Stimulated activated CD8-positive, alpha-beta memory T cell treated with anti-CD3 and anti-CD28 coated beads, Interleukin-12 subunit alpha, Interleukin-12 subunit beta, amount 100 ng/mL, for 4 hours (primary cell): Measurements from ENCODE around the gene PPP1R3F.

Source experiments
- DNase-seq: peaks from one replicate; pipeline ENCODE4 v3.0.0-alpha.2; 2020; ENCODE audit warnings: low read depth

PPP1R3F gene

DNA sequence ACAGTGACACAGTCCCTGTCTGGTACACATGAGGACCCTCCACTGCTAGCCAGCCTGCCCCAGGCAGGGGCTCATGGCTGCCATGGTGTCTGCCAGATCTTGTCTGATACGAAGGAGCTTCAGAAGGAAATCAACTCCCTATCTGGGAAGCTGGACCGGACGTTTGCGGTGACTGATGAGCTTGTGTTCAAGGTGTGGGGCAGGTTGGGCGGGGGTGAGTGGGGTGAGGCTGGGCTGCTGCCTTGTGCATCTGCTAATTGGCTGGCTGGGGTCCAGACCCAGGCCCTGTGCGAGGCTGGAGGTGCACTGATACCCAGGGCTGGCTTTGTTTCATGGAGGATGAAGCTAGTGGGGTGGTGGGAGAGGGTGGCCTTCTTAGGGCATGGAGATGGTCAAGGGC is 20.5 kb upstream of the PPP1R3F start:
- DNase-seq: no peak

DNA sequence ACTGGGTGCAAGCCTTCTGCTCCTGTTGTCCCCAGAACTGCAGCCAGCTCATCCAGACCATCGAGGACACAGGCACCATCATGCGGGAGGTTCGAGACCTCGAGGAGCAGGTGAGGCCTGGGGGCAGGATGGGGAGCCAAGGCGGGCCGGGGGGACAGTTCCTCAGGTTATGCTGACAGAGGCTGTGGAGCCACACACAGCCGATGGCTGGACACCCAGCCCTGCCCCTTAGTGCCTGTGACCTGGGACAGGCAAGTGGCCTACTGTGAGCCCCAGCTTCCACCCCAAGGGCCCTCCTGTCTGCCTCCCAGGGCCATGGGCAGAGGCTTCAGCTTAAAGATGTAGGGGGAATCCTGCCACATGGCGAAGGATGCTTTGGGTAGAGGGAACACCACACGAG is 20.0 kb upstream of the PPP1R3F start:
- no peak for DNase-seq

DNA sequence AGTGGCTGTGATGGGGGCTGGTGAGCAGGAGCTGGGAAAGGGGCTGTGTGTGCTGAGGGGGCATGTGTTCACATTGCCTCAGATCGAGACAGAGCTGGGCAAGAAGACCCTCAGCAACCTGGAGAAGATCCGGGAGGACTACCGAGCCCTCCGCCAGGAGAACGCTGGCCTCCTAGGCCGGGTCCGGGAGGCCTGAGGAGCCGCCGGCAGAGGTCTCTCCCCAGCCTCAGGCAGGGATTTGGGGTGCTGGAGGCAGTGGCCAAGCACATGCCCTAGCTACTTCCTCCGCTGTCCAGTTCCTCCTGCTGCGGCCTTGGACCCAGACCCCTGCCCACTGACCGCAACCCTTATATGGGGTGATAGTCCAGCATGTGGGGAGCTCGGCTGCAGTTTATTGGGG is 19.5 kb upstream of the PPP1R3F start:
- DNase-seq: no peak

DNA sequence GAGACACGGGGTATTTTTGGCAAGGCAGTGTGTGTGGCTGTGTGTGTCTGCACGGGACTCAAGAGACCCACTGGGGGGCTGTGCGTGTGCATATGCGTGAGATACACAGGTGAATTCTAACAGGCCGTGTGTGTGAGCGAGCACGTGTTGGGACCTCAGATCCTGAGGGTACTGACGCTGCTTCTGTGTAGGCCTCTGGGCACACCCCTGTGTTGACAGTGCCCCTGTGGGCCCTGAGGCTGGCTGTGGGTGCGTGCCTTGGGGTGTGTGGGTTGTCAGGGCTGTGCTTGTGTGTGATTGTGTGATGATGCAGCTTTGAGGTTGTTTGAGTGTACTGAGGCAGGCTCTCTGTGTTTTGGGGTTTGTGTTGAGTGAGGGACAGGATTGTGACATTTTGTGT is 19.0 kb upstream of the PPP1R3F start:
- DNase-seq: no peak

DNA sequence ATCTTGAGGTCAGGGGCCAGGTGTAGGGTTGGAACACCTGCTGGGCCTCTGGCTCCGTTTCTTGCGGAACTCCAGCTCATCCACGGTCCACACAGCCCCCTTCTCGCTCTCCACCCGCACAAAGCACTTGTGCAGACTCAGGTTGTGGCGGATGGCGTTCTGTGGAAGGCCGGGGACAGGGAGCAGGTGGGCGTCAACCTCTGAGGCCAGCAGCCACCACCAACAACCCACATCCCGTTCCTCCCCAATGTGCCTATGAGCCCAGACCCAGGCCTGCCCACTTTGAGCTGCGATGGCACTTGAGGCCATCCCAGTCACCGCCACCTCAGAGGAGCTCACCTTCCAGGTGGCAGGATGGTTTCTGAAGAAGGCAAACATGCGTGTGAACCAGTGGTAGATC is 18.3 kb upstream of the PPP1R3F start:
- no peak for DNase-seq

DNA sequence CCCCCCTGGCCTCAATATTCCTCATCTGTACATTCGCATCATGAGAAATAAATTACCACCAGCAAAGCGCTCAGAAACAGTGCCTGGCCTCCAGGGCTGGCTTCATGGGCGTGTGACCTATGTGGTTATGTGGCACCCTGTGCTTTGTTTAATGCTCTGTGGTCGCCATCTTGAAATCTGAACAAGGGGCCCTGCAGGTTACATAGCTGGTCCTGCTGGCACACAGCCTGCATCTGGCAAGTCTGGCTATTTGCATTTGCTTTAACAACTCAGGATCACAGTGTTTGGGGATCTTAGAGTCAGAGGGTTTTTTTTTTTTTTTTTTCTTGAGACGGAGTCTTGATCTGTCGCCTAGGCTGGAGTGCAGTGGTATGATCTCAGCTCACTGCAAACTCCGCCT is 15.0 kb upstream of the PPP1R3F start:
- no peak for DNase-seq

DNA sequence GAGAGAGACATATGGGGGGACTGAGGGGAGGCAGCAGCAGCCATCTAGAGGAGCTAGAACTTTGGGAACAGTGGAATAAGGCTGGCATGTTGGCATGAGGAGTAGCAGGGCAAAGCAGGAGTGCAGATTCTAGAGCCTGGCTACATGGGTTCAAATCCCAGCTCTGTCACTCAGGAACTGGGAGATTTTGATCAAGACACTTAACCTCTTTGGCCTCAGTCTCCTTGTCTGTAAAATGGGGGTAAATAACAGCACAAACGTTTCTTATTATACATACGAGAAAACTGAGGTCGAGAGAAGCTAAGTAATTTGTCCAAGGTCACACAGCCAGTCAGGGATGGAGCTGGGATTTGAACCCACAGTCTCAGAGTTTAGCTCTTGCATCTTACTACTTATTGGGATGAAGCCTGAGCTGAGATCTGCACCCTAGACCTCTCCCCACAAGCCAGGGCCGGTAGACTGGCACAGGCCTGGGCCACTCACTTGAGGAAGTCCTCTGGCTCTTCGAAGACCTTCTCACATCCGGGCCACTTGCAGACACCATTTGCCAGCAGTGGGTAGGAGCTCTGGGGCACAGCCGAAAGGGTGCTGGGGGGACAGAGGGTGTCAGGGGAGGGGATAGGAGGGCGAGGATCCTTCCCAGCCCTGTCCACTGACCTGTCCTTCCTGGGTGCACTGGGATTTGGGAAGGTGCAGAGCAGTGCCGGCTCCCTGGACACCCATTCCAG is 13.2 kb upstream of the PPP1R3F start:
- DNase-seq: no peak

DNA sequence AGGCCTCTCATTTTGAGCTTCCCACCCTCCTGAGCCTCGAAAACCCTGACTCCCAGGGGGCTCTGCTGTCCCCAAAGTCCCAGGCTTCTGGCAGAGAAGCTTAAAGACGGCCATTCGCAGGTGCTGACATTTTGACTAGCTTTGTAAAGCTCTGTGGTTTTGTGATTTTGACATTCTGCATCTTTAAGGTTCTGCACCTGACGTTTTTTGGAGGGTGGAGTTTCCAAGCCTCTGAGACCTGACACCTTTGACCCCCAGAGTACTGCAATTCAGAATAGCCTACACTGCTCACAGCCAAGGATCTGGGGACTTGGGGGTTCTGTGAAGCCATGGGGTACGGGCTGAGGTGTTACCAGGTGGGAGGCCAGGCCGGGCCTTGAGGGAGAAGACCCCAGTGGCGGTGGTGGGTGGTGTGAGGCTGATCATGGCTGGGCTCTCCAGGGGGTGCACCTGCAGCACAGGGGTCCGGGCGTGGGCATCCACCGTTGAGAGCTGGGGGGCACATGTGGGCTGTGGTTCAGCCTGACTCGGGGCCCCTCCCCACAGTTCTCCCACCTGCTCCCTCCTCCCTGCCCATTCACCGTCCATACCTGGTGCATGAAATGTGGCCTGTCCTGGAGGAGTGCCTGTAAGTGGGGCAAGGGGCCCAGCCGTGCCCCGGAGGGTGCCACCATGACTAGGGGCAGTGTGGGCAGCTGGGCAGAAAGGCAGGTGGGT is 12.4 kb upstream of the PPP1R3F start:
- no peak for DNase-seq

DNA sequence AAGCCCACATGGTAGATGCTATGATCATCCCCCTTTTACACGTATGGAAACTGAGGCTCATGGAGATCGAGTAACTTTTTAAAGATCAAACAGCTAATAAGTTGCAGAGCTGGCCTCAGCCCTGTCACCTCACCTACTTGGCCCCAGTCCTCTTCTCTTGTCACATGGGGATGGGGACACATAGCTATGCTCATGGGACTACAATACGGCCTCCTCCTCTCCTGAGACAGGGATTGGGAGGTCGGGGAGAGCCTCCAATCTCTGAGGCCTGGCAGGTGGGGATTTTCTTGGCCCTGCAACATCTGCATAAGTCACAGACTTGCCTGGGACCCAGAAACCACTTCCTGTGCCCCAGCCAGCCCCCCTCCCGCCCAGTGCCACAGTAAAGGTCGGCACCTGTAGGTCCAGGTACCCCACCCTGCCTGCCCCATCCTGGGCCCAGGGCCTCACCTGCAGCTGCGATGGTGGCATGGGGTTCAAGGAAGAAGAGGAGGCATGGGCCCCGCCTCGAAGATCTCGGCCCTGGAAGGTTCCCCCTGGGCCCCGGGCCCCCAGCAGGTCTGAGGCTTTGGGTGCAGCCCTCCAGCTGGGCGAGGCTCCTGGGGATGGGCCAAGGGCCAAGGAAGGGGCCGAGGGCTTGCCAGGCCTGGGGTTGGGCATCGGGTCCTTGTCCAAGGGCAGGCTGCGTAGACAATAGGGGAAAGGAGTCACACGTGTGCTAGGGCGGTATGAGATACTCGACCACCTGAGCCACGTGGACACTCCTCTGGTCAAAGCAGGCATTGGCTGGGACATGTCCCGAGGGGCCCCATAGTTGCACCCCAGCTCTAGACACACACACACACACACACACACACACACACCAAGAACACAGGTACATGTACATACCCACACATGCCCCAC is 11.5 kb upstream of the PPP1R3F start:
- DNase-seq: no peak

DNA sequence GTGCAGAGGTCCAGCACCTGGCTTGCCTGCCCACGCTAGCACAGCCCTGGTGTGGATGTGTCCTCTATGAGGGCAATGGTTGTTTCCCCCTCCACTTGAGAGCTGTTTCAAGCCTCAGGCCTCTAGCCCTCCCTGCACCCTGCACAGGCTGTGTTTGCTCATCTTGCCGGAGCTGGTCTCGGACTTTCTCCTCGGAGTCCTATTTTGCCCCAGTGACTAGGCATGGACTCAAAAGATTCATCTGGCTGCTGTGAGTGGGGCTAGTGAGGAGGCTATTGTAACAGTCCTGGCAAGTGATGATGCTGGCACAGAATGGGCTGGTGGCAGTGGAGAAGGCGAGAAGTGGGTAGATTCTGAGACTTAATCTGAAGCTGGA is 10.9 kb upstream of the PPP1R3F start:
- no peak for DNase-seq

DNA sequence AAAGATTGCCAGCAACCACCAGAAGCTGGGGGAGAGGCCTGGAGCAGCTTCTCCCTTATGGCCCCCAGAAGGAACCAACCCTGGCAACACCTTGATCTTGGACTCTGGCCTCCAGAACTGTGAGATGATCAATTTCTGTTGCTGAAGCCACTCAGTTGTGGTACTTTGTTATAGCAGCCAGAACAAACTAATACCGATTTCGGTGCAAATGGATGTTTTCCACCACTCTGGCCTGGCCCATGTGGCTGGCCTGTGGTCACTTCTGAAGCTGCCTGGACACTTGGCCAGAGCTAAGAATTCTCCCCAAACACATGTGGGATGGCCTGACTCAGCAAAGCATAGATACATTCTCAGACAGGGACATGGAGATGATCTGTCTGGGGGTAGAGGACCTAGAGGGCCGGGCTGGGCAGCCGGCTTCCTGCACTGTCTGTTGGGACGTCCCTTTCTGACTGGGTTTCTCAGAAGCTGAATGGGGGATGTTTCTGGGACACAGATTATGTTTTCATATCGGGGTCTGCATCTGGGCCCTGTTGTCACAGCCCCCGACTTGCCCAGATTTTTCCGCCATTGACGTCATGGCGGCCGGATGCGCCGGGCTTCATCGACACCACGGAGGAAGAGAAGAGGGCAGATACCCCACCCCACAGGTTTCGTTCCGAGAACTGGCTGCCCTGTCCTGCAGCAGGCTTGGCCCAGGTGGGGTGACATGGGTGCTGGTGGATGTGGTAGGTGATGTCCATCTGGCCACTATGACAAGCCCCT is 9.2 kb upstream of the PPP1R3F start:
- DNase-seq: no peak

DNA sequence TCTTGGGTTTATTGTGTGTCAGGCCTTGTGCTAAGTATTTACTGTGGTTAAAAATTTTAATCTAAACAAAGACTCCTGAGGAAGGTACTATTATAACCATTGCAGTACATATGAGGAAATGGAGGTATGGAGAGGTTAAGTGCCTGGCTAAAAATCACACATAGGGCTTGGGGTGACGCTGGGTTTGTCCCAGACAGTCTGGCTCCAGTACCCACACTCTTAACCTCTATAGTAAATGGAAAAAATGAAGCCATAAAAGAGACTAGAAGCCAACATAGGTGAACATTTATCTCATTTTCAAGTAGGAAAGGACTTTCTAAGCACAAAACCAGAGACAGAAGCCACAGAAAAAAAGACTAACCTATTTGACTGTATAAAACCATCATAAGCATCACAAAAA is 7.0 kb upstream of the PPP1R3F start:
- DNase-seq: no peak

DNA sequence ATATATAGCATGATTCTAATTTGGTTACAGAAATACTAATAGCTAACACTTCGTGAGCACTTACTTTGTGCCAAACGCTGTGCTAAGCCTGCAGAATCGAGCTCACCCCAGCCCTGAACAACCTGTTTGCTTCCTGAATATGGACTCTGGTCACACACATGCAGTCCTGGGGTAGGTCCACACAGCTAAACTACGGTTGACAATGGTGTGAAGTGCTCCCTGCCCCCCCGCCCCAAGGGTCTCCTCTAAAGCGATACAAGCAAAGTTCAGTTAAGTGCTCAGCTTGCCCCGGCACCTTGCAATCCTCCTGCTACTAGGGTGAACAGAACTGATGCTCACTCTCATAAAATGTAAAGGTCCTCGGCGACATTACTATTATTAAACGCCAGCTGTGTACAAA is 6.0 kb upstream of the PPP1R3F start:
- no peak for DNase-seq

DNA sequence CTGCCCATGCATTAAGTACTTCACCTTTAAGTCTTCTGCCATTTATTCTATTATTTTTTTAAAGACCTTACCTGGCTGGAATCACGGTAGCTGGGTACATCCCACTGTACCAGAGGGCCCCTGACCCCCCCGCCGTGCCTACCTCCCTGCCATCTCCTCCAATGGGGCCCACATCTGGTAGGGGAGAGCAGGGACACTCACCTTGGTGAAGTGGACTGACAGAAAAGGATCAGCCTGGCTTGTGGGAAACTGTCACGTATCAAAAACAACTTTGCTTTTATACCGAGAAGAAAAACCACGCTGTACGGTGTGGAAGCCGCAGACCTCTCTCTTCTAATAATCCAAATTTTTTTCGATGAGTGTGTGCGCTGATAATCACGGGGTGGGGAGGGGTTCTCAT is 5.1 kb upstream of the PPP1R3F start, which contains the start of gene FOXP3:
Gene FOXP3 (minus strand): TSS at position 251 of the 400 bp plus-strand sequence. CDS start 6,205 bp downstream, outside the sequence.
- DNase-seq: no peak

DNA sequence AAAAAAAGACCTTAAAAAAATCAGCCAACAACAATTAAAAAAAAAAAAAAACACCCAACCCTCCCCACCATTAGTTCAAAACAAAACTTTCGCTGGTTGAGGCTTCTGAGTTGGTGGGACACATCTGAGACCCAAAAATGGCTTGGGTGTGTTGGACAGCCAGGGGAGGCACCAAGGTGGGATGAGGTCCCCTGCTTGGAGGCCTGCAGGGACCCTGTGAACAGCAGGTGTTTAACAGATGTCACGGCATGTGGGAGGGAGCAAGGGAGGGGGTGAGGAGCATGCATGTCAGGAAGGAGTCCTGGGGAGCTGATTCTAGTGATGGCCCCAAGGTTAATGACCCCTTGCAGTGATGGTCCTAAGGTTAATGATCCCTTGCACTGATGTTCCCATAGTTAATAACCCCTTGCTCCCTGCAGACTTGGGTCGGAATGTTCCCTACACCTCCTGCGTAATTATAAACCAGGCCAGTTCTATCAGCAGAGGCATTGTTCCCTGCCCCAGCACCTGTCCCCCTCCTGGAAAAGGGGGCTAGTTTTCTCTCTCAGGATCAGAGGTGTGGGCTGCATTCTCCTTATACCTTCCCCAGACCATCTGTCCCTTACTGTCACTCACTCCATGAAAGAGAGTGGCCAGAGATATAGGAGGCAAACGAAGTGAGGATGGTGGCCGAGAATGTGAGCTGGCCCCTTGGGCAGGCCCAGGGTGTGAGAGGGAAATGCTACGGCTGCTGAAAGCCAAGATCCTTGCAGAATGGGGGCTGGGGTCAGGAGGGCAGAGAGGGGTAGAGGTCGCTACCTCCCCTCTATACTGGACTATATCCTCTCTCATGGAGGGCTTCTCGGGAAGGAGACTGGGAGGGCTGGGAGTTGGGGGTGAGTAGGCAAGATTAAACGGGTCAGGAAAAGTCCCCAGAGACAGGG is 2.8 kb upstream of the PPP1R3F start:
- DNase-seq: no peak

DNA sequence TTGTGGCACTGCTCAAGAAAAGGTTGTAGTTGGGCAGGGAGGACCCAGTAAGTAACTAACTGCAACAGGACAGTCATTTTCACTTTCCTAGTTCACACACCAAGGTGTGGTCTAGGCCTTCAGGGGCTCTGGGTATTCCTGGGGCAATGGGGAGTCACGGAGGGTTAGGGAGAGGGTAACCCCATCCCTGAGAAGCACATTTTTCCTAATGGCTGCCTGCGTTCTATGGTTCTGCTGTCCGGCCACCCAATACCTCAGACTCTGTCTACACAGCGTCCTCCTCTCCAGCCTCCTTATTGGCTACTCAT is 937 bp upstream of the PPP1R3F start:
- DNase-seq: no peak

DNA sequence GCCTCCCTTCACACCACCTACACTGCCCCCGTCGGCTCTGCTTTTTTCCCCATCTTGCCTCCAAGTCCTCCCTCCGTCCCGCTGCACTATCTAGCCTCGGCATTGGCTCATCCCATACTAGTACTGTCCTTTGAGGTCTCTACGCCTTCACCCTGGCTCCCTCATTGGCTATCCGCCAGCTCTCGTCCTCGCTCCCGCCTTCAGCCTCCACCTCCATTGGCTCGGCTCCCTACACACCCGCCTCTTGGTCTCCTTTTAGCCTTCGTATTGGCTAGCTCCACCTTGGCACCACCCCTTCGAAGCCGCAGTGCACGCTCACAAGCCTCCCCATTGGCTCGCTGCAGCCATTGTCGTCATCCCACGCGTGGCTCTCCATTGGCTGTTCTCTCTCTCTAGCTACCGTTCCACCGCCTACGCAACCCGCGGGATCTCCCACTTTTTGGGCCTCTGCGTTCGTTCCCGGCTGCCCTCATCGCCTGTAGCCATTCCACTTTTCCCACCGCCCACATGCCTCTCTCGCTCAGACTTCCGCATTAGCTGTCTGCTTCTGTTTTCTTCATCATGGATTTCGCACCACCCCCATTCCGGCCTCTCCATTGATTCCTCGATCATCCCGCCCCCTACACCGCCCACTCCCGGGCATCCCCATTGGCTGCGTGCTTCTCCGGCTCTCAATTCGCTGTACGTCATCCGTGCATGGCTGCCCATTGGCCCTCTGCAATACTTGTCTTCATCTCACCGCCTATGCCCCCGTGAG is 405 bp upstream of the PPP1R3F start:
- peak; percentile 82 for DNase-seq

DNA sequence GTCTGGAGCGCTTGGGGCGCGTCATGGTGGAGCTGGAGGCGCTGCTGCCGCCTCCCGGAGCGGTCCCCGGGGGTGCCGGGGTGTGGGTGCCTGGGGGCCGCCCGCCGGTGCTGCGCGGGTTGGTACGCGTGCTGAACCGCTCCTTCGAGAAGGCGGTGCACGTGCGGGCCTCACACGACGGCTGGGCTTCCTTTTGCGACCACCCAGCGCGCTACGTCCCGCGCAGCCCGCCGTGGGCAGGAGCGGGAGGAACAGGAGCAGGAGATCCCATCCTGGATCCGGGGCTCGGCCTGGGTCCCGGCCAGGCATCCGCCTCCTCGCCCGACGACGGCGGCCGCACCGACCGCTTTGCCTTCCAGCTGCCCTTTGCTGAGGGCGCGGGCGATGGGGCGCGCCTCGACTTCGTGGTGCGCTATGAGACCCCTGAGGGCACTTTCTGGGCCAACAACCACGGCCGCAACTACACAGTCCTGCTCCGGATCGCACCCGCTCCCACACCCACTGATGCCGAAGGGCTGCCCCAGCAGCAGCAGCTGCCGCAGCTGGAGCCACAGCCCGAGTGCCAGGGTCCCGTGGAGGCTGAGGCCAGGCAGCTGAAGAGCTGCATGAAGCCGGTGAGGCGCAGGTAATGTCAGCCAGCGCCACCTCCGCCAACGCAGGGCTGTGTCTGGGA is 792 bp downstream of the PPP1R3F start:
- DNase-seq: no peak

DNA sequence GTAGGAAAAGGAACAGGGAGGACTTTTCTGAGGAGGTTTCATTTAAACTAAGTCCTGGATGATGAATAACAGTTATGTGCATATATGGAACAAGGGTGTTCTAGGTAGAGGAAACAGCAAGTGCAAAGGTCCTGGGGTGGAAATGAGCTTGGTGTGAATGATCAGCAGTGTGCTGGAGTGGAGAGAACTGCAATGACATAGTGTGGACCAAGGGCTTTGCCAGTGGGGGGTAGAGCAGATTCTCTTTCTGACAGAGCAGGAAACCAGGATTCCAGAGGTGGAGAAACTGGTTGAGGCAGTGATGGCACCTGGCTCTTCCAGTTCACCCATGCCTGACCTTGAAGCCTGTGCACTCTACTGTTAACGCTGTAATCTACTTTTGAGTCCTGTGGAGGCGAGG is 1.7 kb downstream of the PPP1R3F start:
- no peak for DNase-seq

DNA sequence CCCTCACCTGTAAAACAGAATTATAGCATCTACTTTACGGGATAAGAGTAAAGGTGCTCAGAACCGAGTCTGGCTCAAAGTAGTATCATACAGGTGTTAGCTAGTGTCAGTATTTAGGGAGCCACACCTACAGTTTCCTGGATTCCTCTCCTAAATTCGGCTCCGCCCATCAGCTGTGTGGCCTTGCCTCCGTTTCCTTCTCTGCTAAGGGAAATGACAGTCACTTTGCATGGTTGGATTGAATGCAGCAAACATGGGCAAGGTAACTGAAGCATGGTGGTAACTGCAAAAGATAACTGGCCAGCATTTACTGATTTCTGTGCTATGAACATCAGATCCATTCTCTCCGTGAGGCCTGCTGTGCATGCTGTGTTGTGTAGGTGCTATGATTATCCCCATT is 2.8 kb downstream of the PPP1R3F start:
- DNase-seq: no peak
